Liver (tissue), 9 donors: ENCODE measurements around the gene TRAPPC3. TPM values are rescaled to one million over a fixed set of nuclear protein-coding genes. Genes with fewer than 3 reads are reported as not detected.

ENCODE experiments used
- DNase-seq: peaks from one replicate; pipeline ENCODE4 v3.0.0-alpha.2; 2017; ENCODE audit warnings: low spot score
- H3K27ac ChIP-seq, 2 donors: one replicate each; pipeline ENCODE4 v1.7.0; 2013; ENCODE audit warnings: inconsistent platforms in 2 of 2, low read length in 2 of 2, control low read depth in 1 of 2, low read depth in 1 of 2, mild to moderate bottlenecking in 1 of 2
- H3K27me3 ChIP-seq, 4 donors: one replicate each; pipeline versions ENCODE4 v1.6.1 to v1.7.0; 2013; ENCODE audit warnings: low read length in 3 of 4, inconsistent platforms in 1 of 4, mild to moderate bottlenecking in 1 of 4, moderate library complexity in 1 of 4; ENCODE audit not compliant: control insufficient read depth in 4 of 4, insufficient read depth in 4 of 4
- H3K36me3 ChIP-seq, 4 donors: one replicate each; pipeline versions ENCODE4 v1.6.1 to v1.7.0; 2013; ENCODE audit warnings: low read length in 3 of 4, mild to moderate bottlenecking in 3 of 4, low read depth in 1 of 4, moderate library complexity in 1 of 4; ENCODE audit not compliant: control insufficient read depth in 4 of 4, insufficient read depth in 3 of 4
- H3K4me1 ChIP-seq, 4 donors: one replicate each; pipeline versions ENCODE4 v1.6.1 to v1.7.0; 2013; ENCODE audit warnings: low read length in 3 of 4, mild to moderate bottlenecking in 3 of 4, moderate library complexity in 1 of 4; ENCODE audit not compliant: control insufficient read depth in 4 of 4, insufficient read depth in 4 of 4
- H3K4me3 ChIP-seq, 3 donors: one replicate each; pipeline versions ENCODE4 v1.6.1 to v1.7.0; 2013; ENCODE audit warnings: low read length in 3 of 3, control low read depth in 1 of 3, low read depth in 1 of 3, mild to moderate bottlenecking in 1 of 3
- H3K9ac ChIP-seq, 2 donors: one replicate each; pipeline ENCODE4 v1.7.0; 2013; ENCODE audit warnings: low read length in 2 of 2, mild to moderate bottlenecking in 2 of 2, moderate library complexity in 2 of 2, control low read depth in 1 of 2, low read depth in 1 of 2
- H3K9me3 ChIP-seq, 4 donors: one replicate each; pipeline versions ENCODE4 v1.6.1 to v1.7.0; 2013; ENCODE audit warnings: low read length in 3 of 4; ENCODE audit not compliant: control insufficient read depth in 4 of 4
- CTCF ChIP-seq: fragments of 150-350 bp; IDR thresholded peaks from 2 replicates; pipeline ENCODE4 v1.5.1; 2017; ENCODE audit warnings: improper control_type of control experiment, low read depth, low read length; ENCODE audit not compliant: missing input control
- EGR1 ChIP-seq, 2 donors: IDR thresholded peaks; 2 replicates each; pipeline ENCODE4 v1.6.1; 2016 to 2018; ENCODE audit warnings: antibody characterized with exemption in 2 of 2, low read depth in 2 of 2
- FOXA2 ChIP-seq: IDR thresholded peaks from 2 replicates; pipeline ENCODE4 v1.6.1; 2016; ENCODE audit warnings: antibody characterized with exemption
- HNF4A ChIP-seq, 2 donors: conservative IDR thresholded peaks; 2 replicates each; pipeline ENCODE4 v1.6.1; 2016; ENCODE audit warnings: antibody characterized with exemption in 2 of 2, mild to moderate bottlenecking in 2 of 2
- NR2F2 ChIP-seq: IDR thresholded peaks from 2 replicates; pipeline ENCODE4 v1.6.1; 2016; ENCODE audit warnings: antibody characterized with exemption
- RAD21 ChIP-seq, 2 donors: IDR thresholded peaks; 2 replicates each; pipeline ENCODE4 v1.6.1; 2016; ENCODE audit warnings: antibody characterized with exemption in 2 of 2, mild to moderate bottlenecking in 2 of 2
- REST ChIP-seq: IDR thresholded peaks from 2 replicates; pipeline ENCODE4 v1.6.1; 2016; ENCODE audit warnings: antibody characterized with exemption, mild to moderate bottlenecking
- RXRA ChIP-seq, 2 donors: IDR thresholded peaks; 2 replicates each; pipeline ENCODE4 v1.6.1; 2017 to 2018; ENCODE audit warnings: antibody characterized with exemption in 2 of 2, mild to moderate bottlenecking in 1 of 2
- SP1 ChIP-seq: IDR thresholded peaks from 2 replicates; pipeline ENCODE4 v1.6.1; 2018; ENCODE audit warnings: antibody characterized with exemption, mild to moderate bottlenecking
- TAF1 ChIP-seq: conservative IDR thresholded peaks from 2 replicates; pipeline ENCODE4 v1.6.1; 2016; ENCODE audit warnings: antibody characterized with exemption, mild to moderate bottlenecking
- YY1 ChIP-seq: IDR thresholded peaks from 2 replicates; pipeline ENCODE4 v1.6.1; 2016; ENCODE audit warnings: antibody characterized with exemption, mild to moderate bottlenecking
- ZBTB33 ChIP-seq: IDR thresholded peaks from 2 replicates; pipeline ENCODE4 v1.6.1; 2016; ENCODE audit warnings: antibody characterized with exemption
- WGBS: extraction: QIAGEN DNeasy Blood & Tissue Kit; methylation state at CpG from one replicate; pipeline ENCODE4 v1.1.7; 2013; 5-methylcytosine and 5-hydroxymethylcytosine counted together
- polyA plus RNA-seq, 2 donors: library from polyadenylated mRNA; stranded (reverse) in 1 of 2; unstranded in 1 of 2; fragments of 200-250 nt in 1 of 2; fragments of >200 nt in 1 of 2; fragmentation: Nextera tagmentation in 1 of 2; extraction: Ambion mirVana in 1 of 2; gene quantifications; one replicate each; pipeline versions ENCODE4 v1.2.1 to v1.2.3, GENCODE V29; 2013 to 2015
- total RNA-seq, 2 donors: library from RNA; depleted of rRNA; stranded (reverse); fragments of >200 nt; gene quantifications; one replicate each; pipeline ENCODE4 v1.2.3, GENCODE V29; 2014
- donor health status: healthy.
- donor health status: healthy.
- donor health status: healthy.
- donor health status: healthy.
- donor health status: healthy.

TRAPPC3 gene
- total and polyA plus RNA-seq, 4 donors = 24.2 to 56.1 (median 30.4) TPM

GRCh38 chr1:36100376-36100775, 48.9 kb downstream of the TRAPPC3 start (continued):
- TF ChIP-seq ZBTB33 (no peak), NR2F2 (no peak), REST (no peak), YY1 (no peak), HNF4A (conservative IDR thresholded peaks at IDR 0.05) (no peak)

GRCh38 chr1:36099681-36100341, 49.5 kb downstream of the TRAPPC3 start:
- Histone ChIP-seq H3K9me3 (no peaks in the 10 kb centered on the region), H3K27me3 (no peaks in the 10 kb centered on the region), H3K4me1 (peaks cover 0 to 5% (median 2%) of the 10 kb centered on the region in 4 donors), H3K27ac (no peak overlapping the region), H3K36me3 (peaks cover 0 to 10% (median under 1%) of the 10 kb centered on the region in 4 donors), H3K4me3 (no peak overlapping the region), H3K9ac (no peak overlapping the region)
- WGBS = 17% methylated on average over 18 of the region's 18 CpGs
- TF ChIP-seq SP1 (no peak), RXRA (IDR thresholded peaks at IDR 0.05) (peak in 1 of 2 donors; percentile 32), YY1 (no peak), FOXA2 (no peak), CTCF (peak; percentile 77), RAD21 (IDR thresholded peaks at IDR 0.05) (peak; percentile 87 to 89), EGR1 (IDR thresholded peaks at IDR 0.05; ENCODE audit: low read depth in 2 of 2) (no peak), TAF1 (no peak), HNF4A (conservative IDR thresholded peaks at IDR 0.05) (peak in 1 of 2 donors; percentile 45), REST (no peak)
- peak; percentile 83 for DNase-seq
